Effector memory CD4-positive, alpha-beta T cell (primary cell): ENCODE measurements around the gene BMP10.
A peak's percentile ranks its signal among the peaks of the same experiment; 100 is the strongest.

ENCODE experiments used
- DNase-seq, 3 donors: peaks; one replicate each; pipeline ENCODE4 v3.0.0-alpha.2; 2020
- H3K27ac ChIP-seq: 2 replicates; pipeline ENCODE4 v1.7.0; 2013; ENCODE audit warnings: mild to moderate bottlenecking, low read length, moderate library complexity; ENCODE audit not compliant: insufficient read depth, poor library complexity, severe bottlenecking
- H3K27me3 ChIP-seq: replicated peaks from 2 replicates; pipeline ENCODE4 v1.7.0; 2013; ENCODE audit warnings: mild to moderate bottlenecking, low read length; ENCODE audit not compliant: insufficient read depth, control insufficient read depth, poor library complexity, severe bottlenecking
- H3K36me3 ChIP-seq: 2 replicates; pipeline ENCODE4 v1.7.0; 2013; ENCODE audit warnings: mild to moderate bottlenecking, low read length, moderate library complexity; ENCODE audit not compliant: control insufficient read depth, insufficient read depth
- H3K4me1 ChIP-seq: 2 replicates; pipeline ENCODE4 v1.7.0; 2013; ENCODE audit warnings: low read length, mild to moderate bottlenecking; ENCODE audit not compliant: control insufficient read depth, insufficient read depth, poor library complexity, severe bottlenecking
- H3K4me3 ChIP-seq: 2 replicates; pipeline ENCODE4 v1.7.0; 2013; ENCODE audit warnings: low read length, low read depth, mild to moderate bottlenecking; ENCODE audit not compliant: insufficient read depth, poor library complexity, severe bottlenecking
- H3K9me3 ChIP-seq: 2 replicates; pipeline ENCODE4 v1.7.0; 2013; ENCODE audit warnings: mild to moderate bottlenecking, low read length, moderate library complexity; ENCODE audit not compliant: control insufficient read depth

The BMP10 gene

GRCh38 chr2:68911709-68912108 is 40.5 kb upstream of the BMP10 start:
- Histone ChIP-seq H3K27ac (no peak overlapping the region), H3K9me3 (no peaks in the 10 kb centered on the region), H3K36me3 (no peaks in the 10 kb centered on the region), H3K4me1 (peaks cover 24% of the 10 kb centered on the region), H3K4me3 (no peak overlapping the region), H3K27me3 (no peaks in the 10 kb centered on the region)
- no peak for DNase-seq

GRCh38 chr2:68911246-68911645 is 40.0 kb upstream of the BMP10 start:
- Histone ChIP-seq H3K27me3 (no peaks in the 10 kb centered on the region), H3K27ac (no peak overlapping the region), H3K36me3 (no peaks in the 10 kb centered on the region), H3K9me3 (no peaks in the 10 kb centered on the region), H3K4me3 (no peak overlapping the region), H3K4me1 (peaks cover 24% of the 10 kb centered on the region)
- DNase-seq = no peak

- Histone ChIP-seq H3K27ac (no peak overlapping the region), H3K4me1 (peaks cover 24% of the 10 kb centered on the region), H3K4me3 (no peak overlapping the region), H3K9me3 (no peaks in the 10 kb centered on the region), H3K36me3 (no peaks in the 10 kb centered on the region), H3K27me3 (no peaks in the 10 kb centered on the region)
- peak; percentile 10 to 54 (median 20) for DNase-seq
These were observed 38.8 kb upstream of the BMP10 start for GRCh38 chr2:68909793-68910674.

- Histone ChIP-seq H3K9me3 (no peaks in the 10 kb centered on the region), H3K27ac (peak overlapping the region; percentile 64), H3K27me3 (no peaks in the 10 kb centered on the region), H3K4me1 (peaks cover 24% of the 10 kb centered on the region), H3K36me3 (no peaks in the 10 kb centered on the region), H3K4me3 (peak overlapping the region; percentile 15)
- peak; percentile 72 to 80 (median 78) for DNase-seq
These were observed 37.3 kb upstream of the BMP10 start for GRCh38 chr2:68908392-68908970.

GRCh38 chr2:68907920-68908253 is 36.7 kb upstream of the BMP10 start:
- H3K4me1 ChIP-seq = peaks cover 24% of the 10 kb centered on the region
- H3K27ac ChIP-seq = peak overlapping the region; percentile 64
- H3K27me3 ChIP-seq = no peaks in the 10 kb centered on the region

GRCh38 chr2:68907232-68907919 is 36.2 kb upstream of the BMP10 start:
- Histone ChIP-seq H3K4me3 (no peak overlapping the region), H3K36me3 (no peaks in the 10 kb centered on the region), H3K27ac (peak overlapping the region; percentile 64), H3K4me1 (peaks cover 22% of the 10 kb centered on the region), H3K9me3 (no peaks in the 10 kb centered on the region), H3K27me3 (no peaks in the 10 kb centered on the region)
- peak in 1 of 3 donors; percentile 3 for DNase-seq

More at GRCh38 chr2:68907920-68908253, 36.7 kb upstream of the BMP10 start:
- DNase-seq = no peak
- H3K4me3 ChIP-seq = no peak overlapping the region
- H3K36me3 ChIP-seq = no peaks in the 10 kb centered on the region
- no peaks in the 10 kb centered on the region for H3K9me3 ChIP-seq

GRCh38 chr2:68906716-68907115 is 35.5 kb upstream of the BMP10 start:
- no peaks in the 10 kb centered on the region for H3K27me3 ChIP-seq
- H3K36me3 ChIP-seq = no peaks in the 10 kb centered on the region
- H3K4me3 ChIP-seq = no peak overlapping the region
- peaks cover 18% of the 10 kb centered on the region for H3K4me1 ChIP-seq
- no peaks in the 10 kb centered on the region for H3K9me3 ChIP-seq
- no peak overlapping the region for H3K27ac ChIP-seq
- DNase-seq = no peak

- Histone ChIP-seq H3K27me3 (no peaks in the 10 kb centered on the region), H3K36me3 (no peaks in the 10 kb centered on the region), H3K27ac (no peak overlapping the region), H3K4me1 (peaks cover 18% of the 10 kb centered on the region), H3K4me3 (no peak overlapping the region), H3K9me3 (no peaks in the 10 kb centered on the region)
- no peak for DNase-seq
These were observed 33.9 kb upstream of the BMP10 start for GRCh38 chr2:68905116-68905515.

GRCh38 chr2:68901561-68901960 is 30.4 kb upstream of the BMP10 start:
- no peak overlapping the region for H3K27ac ChIP-seq
- H3K9me3 ChIP-seq = no peaks in the 10 kb centered on the region
- H3K36me3 ChIP-seq = no peaks in the 10 kb centered on the region
- no peaks in the 10 kb centered on the region for H3K4me1 ChIP-seq
- H3K4me3 ChIP-seq = no peak overlapping the region
- no peak for DNase-seq
- H3K27me3 ChIP-seq = no peaks in the 10 kb centered on the region

- H3K9me3 ChIP-seq = no peaks in the 10 kb centered on the region
- H3K4me3 ChIP-seq = no peak overlapping the region
- no peaks in the 10 kb centered on the region for H3K27me3 ChIP-seq
- no peak overlapping the region for H3K27ac ChIP-seq
- H3K4me1 ChIP-seq = no peaks in the 10 kb centered on the region
- no peaks in the 10 kb centered on the region for H3K36me3 ChIP-seq
- DNase-seq = no peak
These were observed 30.0 kb upstream of the BMP10 start for GRCh38 chr2:68901199-68901514.
